DMS 273 treated with DMSO at 0.1 percent for 48 hours (cell line): ENCODE data around the gene MEI1.

Experiments
- DNase-seq: peaks from one replicate; lab custom pipeline; 2025; lab: John Stamatoyannopoulos, UW

MEI1 gene

DNA sequence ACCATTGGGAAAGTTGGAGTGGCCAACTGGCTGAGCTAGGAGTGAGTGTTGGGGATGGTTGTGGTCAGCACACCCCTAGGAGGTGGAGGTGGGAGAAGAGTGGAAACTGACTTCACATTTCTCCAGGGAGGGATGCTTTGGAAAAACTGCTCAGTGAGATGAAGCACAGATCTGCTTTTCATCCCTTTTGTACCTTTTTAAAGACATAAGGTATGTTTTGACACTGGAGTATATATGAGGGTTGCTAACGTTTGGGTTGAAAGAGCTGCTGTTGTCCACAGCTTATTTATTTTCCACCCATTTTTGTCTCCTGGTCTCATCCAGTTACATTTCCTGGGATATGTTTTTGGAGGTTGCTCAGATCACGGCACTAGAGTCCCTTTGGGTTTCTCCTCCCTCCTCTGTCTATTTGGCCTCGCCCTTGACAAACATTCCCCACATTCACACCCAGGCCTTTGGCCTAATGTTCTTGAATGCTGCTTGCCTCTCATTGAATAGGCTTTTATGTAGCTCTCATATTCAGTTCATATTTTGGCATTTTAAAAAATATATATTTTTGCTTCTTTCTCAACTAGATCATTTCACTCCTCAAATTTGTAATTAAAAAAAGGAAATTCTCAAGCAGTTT, 141.9 kb downstream of the MEI1 start:
- no peak for DNase-seq

- no peak for DNase-seq
Observed at GRCh38 chr22:41842996-41843970, 144.0 kb downstream of the MEI1 start.

- no peak for DNase-seq
Observed at GRCh38 chr22:41844036-41844435, 144.7 kb downstream of the MEI1 start.

- DNase-seq = no peak
Observed at GRCh38 chr22:41844513-41844912, 145.2 kb downstream of the MEI1 start.

DNA sequence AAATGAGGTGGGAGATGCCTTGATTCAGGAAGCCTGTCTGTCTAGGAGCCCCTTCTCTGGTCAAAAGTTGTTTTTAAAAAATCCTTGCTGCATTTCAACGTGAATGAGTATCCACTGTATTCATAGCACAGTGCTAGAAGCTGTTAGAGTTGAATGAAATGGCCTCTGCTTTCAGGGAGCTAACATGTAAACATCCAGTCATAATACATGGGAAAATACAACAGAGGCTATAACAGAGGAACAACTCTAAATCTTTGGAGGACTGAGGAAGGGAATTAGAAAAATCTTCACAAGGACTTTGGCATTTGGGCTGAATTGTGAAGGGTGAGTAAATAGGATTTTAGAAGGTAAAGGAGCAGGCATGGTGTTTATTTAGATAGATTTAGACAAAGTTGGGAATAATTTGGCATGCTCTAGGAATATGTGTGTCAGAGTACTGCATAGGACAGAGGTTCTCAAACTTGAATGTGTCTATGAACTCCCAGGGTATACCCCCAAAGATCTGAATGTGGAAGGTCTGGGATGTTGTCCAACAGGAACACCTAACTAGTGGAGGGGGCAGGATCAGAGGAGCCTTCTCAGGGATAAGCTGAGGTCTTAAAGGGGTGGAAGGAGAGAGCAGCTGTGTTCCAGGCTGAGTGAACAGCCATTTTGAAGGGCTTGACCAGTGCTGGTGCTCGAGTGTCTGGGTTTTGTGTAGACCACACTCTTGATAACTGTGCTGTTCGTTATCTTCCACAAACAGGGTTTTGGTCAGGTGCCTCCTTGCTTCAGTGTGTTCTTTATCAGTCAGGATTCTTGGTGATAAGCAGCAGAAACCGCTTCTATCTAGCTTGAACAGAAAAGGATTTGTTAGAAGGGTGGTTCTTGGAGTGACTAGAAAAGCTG, 146.3 kb downstream of the MEI1 start:
- DNase-seq = no peak

- no peak for DNase-seq
Observed at GRCh38 chr22:41846268-41846987, 147.1 kb downstream of the MEI1 start.

- DNase-seq = no peak
Observed at GRCh38 chr22:41847300-41847699, 148.0 kb downstream of the MEI1 start.

DNA sequence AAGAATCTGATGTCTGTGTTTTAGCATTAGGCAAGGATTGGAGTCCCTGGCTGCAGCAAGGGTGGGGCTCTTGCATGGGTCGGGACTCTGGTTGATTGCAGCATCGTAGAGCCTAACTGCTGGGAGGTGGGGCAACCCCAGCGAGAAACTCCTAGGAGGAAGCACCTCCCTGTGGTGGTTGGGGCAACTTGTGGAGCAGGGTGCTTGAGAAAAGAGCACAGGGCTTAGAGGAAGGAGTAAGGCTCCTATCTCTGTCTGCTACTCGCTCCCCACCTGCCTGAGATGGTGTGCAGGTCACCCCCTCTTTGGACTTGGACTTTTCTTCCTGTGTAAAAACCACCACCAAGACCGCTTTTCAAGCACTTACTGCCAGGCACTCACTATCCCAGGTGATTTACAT, 149.2 kb downstream of the MEI1 start:
- no peak for DNase-seq
